ENCODE results near the gene RNFT2. TPM values are rescaled to one million over a fixed set of nuclear protein-coding genes. Genes with fewer than 3 reads are reported as not detected.

Gene RNFT2
- polyA plus RNA-seq, 1 donor (not counting 4 experiments of a cell fraction or from before 2014, with no cell fraction given) = 0.96 TPM

DNA sequence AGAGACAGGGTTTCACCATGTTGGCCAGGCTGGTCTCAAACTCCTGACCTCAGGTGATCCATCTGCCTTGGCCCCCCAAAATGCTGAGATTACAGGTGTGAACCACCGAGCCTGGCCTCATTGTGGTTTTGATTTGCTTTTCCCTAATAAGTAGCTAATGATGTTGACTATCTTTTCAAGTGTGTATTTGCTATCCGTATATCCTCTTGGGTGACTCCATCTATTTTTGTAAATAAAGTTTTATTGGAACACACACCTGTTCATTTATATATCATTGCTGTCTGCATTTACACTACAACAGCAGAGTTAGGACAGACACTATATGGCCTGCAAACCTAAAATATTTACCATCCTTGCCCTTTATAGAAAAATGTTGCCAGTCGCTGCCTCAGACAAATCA is 156.8 kb downstream of the RNFT2 start:
- no peak for DNase-seq (ENCODE audit: low read depth, low spot score)
- FAIRE-seq = no peak
- Histone ChIP-seq H3K9me3 (ENCODE audit: control insufficient read depth, low read depth, low read length) (no peaks in the 10 kb centered on the region), H3K4me2 (ENCODE audit: control insufficient read depth, extremely low read depth, insufficient read depth, low read depth, low read length) (no peak overlapping the region), H4K20me1 (ENCODE audit: control insufficient read depth, extremely low read depth, insufficient read depth, low read length) (no peaks in the 10 kb centered on the region), H3K27me3 (ENCODE audit: control insufficient read depth, extremely low read depth, insufficient read depth, low read length) (no peaks in the 10 kb centered on the region), H3K27ac (ENCODE audit: control insufficient read depth, insufficient read depth, low read length) (no peak overlapping the region), H3K79me2 (ENCODE audit: control insufficient read depth, insufficient read depth, low read length) (no peaks in the 10 kb centered on the region), H3K4me3 (ENCODE audit: control insufficient read depth in 2 of 3, extremely low read depth in 1 of 3, insufficient read depth in 2 of 3, low read depth in 1 of 3, low read length in 3 of 3) (no peak overlapping the region), H3K9ac (ENCODE audit: control insufficient read depth, extremely low read depth, insufficient read depth, low read length) (no peak overlapping the region), H2AFZ (ENCODE audit: control insufficient read depth, low read length) (no peak overlapping the region), H3K9me1 (ENCODE audit: control insufficient read depth, extremely low read depth, insufficient read depth, low read length) (no peaks in the 10 kb centered on the region), H3K36me3 (ENCODE audit: control insufficient read depth in 2 of 2, extremely low read depth in 1 of 2, insufficient read depth in 2 of 2, low read length in 2 of 2) (no peaks in the 10 kb centered on the region), H3K4me1 (ENCODE audit: control insufficient read depth, extremely low read depth, insufficient read depth, low read length) (no peaks in the 10 kb centered on the region)
- dilution Hi-C loops (cut with MboI; ENCODE audit: extremely low pct_ligation_motif_present, low sequenced_read_pairs) = no loop called here
- TF ChIP-seq EZH2 (IDR thresholded peaks at IDR 0.05; ENCODE audit: low read length) = no peak
- TF ChIP-seq, protein P1, sequence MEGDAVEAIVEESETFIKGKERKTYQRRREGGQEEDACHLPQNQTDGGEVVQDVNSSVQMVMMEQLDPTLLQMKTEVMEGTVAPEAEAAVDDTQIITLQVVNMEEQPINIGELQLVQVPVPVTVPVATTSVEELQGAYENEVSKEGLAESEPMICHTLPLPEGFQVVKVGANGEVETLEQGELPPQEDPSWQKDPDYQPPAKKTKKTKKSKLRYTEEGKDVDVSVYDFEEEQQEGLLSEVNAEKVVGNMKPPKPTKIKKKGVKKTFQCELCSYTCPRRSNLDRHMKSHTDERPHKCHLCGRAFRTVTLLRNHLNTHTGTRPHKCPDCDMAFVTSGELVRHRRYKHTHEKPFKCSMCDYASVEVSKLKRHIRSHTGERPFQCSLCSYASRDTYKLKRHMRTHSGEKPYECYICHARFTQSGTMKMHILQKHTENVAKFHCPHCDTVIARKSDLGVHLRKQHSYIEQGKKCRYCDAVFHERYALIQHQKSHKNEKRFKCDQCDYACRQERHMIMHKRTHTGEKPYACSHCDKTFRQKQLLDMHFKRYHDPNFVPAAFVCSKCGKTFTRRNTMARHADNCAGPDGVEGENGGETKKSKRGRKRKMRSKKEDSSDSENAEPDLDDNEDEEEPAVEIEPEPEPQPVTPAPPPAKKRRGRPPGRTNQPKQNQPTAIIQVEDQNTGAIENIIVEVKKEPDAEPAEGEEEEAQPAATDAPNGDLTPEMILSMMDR (optimal IDR thresholded peaks at IDR 0.05 in 1 of 3, IDR thresholded peaks at IDR 0.05 in 1 of 3, conservative IDR thresholded peaks at IDR 0.05 in 1 of 3; ENCODE audit: extremely low read depth in 1 of 3, insufficient read depth in 2 of 3, low read length in 3 of 3) = no peak

DNA sequence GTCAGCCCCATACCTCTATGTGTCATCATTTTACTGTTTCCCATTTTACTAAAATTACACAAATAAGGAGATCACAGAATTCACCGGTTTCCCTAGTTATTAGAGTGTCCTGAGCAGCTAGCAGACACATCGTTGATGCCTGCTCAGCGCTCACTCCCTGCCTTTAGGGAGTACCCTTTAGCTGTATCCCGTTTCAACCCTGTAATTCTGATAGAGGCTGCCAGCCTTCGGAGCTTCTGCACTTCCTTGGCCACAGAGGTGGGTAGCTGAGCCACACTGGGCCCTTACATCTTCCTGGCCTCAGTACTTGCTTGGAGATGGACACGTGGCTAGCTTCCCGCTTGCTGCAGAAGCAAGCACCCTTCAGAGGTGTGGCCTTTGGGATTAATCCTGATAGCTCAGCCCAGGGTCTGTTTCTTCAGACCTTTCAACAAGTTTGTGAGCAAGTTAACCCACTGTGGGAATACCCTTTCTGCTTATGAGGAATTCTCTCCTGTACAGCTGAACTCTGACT is 158.4 kb downstream of the RNFT2 start:
- no peaks in the 10 kb centered on the region for H3K9me1 ChIP-seq (ENCODE audit: control insufficient read depth, extremely low read depth, insufficient read depth, low read length)
- no peaks in the 10 kb centered on the region for H3K36me3 ChIP-seq (ENCODE audit: control insufficient read depth in 2 of 2, extremely low read depth in 1 of 2, insufficient read depth in 2 of 2, low read length in 2 of 2)
- H3K79me2 ChIP-seq (ENCODE audit: control insufficient read depth, insufficient read depth, low read length) = no peaks in the 10 kb centered on the region
- H4K20me1 ChIP-seq (ENCODE audit: control insufficient read depth, extremely low read depth, insufficient read depth, low read length) = no peaks in the 10 kb centered on the region
- no peak overlapping the region for H3K4me3 ChIP-seq (ENCODE audit: control insufficient read depth in 2 of 3, extremely low read depth in 1 of 3, insufficient read depth in 2 of 3, low read depth in 1 of 3, low read length in 3 of 3)
- no peak overlapping the region for H3K4me2 ChIP-seq (ENCODE audit: control insufficient read depth, extremely low read depth, insufficient read depth, low read depth, low read length)
- DNase-seq (ENCODE audit: low read depth, low spot score) (no peak), FAIRE-seq (no peak)
- no peak overlapping the region for H2AFZ ChIP-seq (ENCODE audit: control insufficient read depth, low read length)
- H3K27me3 ChIP-seq (ENCODE audit: control insufficient read depth, extremely low read depth, insufficient read depth, low read length) = no peaks in the 10 kb centered on the region
- no peaks in the 10 kb centered on the region for H3K4me1 ChIP-seq (ENCODE audit: control insufficient read depth, extremely low read depth, insufficient read depth, low read length)
- H3K27ac ChIP-seq (ENCODE audit: control insufficient read depth, insufficient read depth, low read length) = no peak overlapping the region
- no peak overlapping the region for H3K9ac ChIP-seq (ENCODE audit: control insufficient read depth, extremely low read depth, insufficient read depth, low read length)
- TF ChIP-seq EZH2 (IDR thresholded peaks at IDR 0.05; ENCODE audit: low read length) = no peak
- TF ChIP-seq, protein P1 (optimal IDR thresholded peaks at IDR 0.05 in 1 of 3, IDR thresholded peaks at IDR 0.05 in 1 of 3, conservative IDR thresholded peaks at IDR 0.05 in 1 of 3; ENCODE audit: extremely low read depth in 1 of 3, insufficient read depth in 2 of 3, low read length in 3 of 3) = no peak
- H3K9me3 ChIP-seq (ENCODE audit: control insufficient read depth, low read depth, low read length) = no peaks in the 10 kb centered on the region
- dilution Hi-C loops (cut with MboI; ENCODE audit: extremely low pct_ligation_motif_present, low sequenced_read_pairs) = no loop called here

All from keratinocyte (primary cell).